Natural killer cell (primary cell): ENCODE measurements around the gene COL25A1. TPM values are rescaled to one million over a fixed set of nuclear protein-coding genes. Genes with fewer than 3 reads are reported as not detected.

Experiments used
- ATAC-seq, 3 donors: fragments of 150-1000 bp in 2 of 3; fragments of 200-7000 bp in 1 of 3; cut with Tn5 transposase; 1 replicate in 1 of 3; 2 replicates in 2 of 3; pipeline ENCODE4 v1.10.0; 2021; ENCODE audit warnings: mild to moderate bottlenecking in 2 of 3, moderate library complexity in 2 of 3
- DNase-seq, 2 donors: peaks; one replicate each; pipeline versions ENCODE4 v3.0.0 to v3.0.0-alpha.2; 2013 to 2021; ENCODE audit warnings: mixed read lengths in 1 of 2
- H3K27ac ChIP-seq: one replicate; pipeline ENCODE4 v1.5.1; 2013; ENCODE audit warnings: mild to moderate bottlenecking, low read length
- H3K27me3 ChIP-seq: one replicate; pipeline ENCODE4 v1.6.1; 2013; ENCODE audit warnings: low read length; ENCODE audit not compliant: control insufficient read depth, insufficient read depth
- H3K36me3 ChIP-seq: one replicate; pipeline ENCODE4 v1.6.1; 2013; ENCODE audit warnings: low read length; ENCODE audit not compliant: control insufficient read depth, insufficient read depth
- H3K4me1 ChIP-seq: one replicate; pipeline ENCODE4 v1.6.1; 2013; ENCODE audit warnings: low read length; ENCODE audit not compliant: control insufficient read depth, insufficient read depth
- H3K4me3 ChIP-seq: one replicate; pipeline ENCODE4 v1.5.1; 2013; ENCODE audit warnings: low read length
- H3K9me3 ChIP-seq: one replicate; pipeline ENCODE4 v1.6.1; 2013; ENCODE audit warnings: low read length; ENCODE audit not compliant: control insufficient read depth, insufficient read depth
- H3K27ac Mint-ChIP-seq, 2 donors: one replicate each; pipeline ENCODE4 v1.8.0; 2022; ENCODE audit warnings: mild to moderate bottlenecking in 2 of 2, mixed read lengths in 2 of 2, moderate library complexity in 1 of 2
- H3K27me3 Mint-ChIP-seq, 2 donors: one replicate each; pipeline ENCODE4 v1.8.0; 2022; ENCODE audit warnings: low read depth in 2 of 2, mixed read lengths in 2 of 2
- H3K36me3 Mint-ChIP-seq: one replicate; pipeline ENCODE4 v1.8.0; 2022; ENCODE audit warnings: mixed read lengths
- H3K4me1 Mint-ChIP-seq, 2 donors: one replicate each; pipeline ENCODE4 v1.8.0; 2022; ENCODE audit warnings: mixed read lengths in 2 of 2
- H3K4me3 Mint-ChIP-seq: one replicate; pipeline ENCODE4 v1.8.0; 2022; ENCODE audit warnings: mild to moderate bottlenecking, moderate library complexity, mixed read lengths
- H3K9me3 Mint-ChIP-seq, 2 donors: one replicate each; pipeline ENCODE4 v1.8.0; 2022; ENCODE audit warnings: mixed read lengths in 2 of 2
- WGBS: methylation state at CpG from one replicate; pipeline ENCODE4 v1.1.7; 2013; ENCODE audit warnings: missing lambda C conversion rate; ENCODE audit not compliant: insufficient coverage; 5-methylcytosine and 5-hydroxymethylcytosine counted together
- intact Hi-C: fragments of 100-400 bp; cut with micrococcal nuclease; formaldehyde crosslinking; loops from one replicate; pipeline ENCODE4 v1.14.2; 2022
- total RNA-seq, 4 donors: library from RNA; stranded (reverse); fragments of 120-200 nt in 1 of 4; gene quantifications; one replicate each; pipeline versions ENCODE4 v1.2.3 to v1.2.4, GENCODE V29; 2013 to 2022
- TF ChIP-seq, protein P1 (sequence below): fragments of 200-600 bp; IDR thresholded peaks from one replicate; pipeline ENCODE4 v1.8.0; 2022; ENCODE audit warnings: antibody characterized with exemption

The COL25A1 gene
- total RNA-seq, 3 donors from 2014 or later (not counting 1 experiment from before 2014, with no cell fraction given): 0.08 TPM; not detected in 2

GRCh38 chr4:108846568-108846967, 455.9 kb downstream of the COL25A1 start:
- no peak overlapping the region for H3K27ac Mint-ChIP-seq
- no peaks in the 10 kb centered on the region for H3K9me3 Mint-ChIP-seq
- Histone ChIP-seq H3K27ac (no peak overlapping the region), H3K4me3 (no peak overlapping the region), H3K4me1 (no peaks in the 10 kb centered on the region), H3K9me3 (no peaks in the 10 kb centered on the region), H3K27me3 (no peaks in the 10 kb centered on the region), H3K36me3 (no peaks in the 10 kb centered on the region)
- TF ChIP-seq, protein P1, sequence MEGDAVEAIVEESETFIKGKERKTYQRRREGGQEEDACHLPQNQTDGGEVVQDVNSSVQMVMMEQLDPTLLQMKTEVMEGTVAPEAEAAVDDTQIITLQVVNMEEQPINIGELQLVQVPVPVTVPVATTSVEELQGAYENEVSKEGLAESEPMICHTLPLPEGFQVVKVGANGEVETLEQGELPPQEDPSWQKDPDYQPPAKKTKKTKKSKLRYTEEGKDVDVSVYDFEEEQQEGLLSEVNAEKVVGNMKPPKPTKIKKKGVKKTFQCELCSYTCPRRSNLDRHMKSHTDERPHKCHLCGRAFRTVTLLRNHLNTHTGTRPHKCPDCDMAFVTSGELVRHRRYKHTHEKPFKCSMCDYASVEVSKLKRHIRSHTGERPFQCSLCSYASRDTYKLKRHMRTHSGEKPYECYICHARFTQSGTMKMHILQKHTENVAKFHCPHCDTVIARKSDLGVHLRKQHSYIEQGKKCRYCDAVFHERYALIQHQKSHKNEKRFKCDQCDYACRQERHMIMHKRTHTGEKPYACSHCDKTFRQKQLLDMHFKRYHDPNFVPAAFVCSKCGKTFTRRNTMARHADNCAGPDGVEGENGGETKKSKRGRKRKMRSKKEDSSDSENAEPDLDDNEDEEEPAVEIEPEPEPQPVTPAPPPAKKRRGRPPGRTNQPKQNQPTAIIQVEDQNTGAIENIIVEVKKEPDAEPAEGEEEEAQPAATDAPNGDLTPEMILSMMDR: no peak
- intact Hi-C loops: no loop called here
- peaks cover 4 to 12% of the 10 kb centered on the region in 2 donors for H3K27me3 Mint-ChIP-seq
- WGBS: 100% methylated on average over 1 of the region's 2 CpGs
- no peaks in the 10 kb centered on the region for H3K4me1 Mint-ChIP-seq
- ATAC-seq: no peak
- H3K36me3 Mint-ChIP-seq: no peaks in the 10 kb centered on the region
- DNase-seq: no peak
- H3K4me3 Mint-ChIP-seq: no peak overlapping the region

DNA sequence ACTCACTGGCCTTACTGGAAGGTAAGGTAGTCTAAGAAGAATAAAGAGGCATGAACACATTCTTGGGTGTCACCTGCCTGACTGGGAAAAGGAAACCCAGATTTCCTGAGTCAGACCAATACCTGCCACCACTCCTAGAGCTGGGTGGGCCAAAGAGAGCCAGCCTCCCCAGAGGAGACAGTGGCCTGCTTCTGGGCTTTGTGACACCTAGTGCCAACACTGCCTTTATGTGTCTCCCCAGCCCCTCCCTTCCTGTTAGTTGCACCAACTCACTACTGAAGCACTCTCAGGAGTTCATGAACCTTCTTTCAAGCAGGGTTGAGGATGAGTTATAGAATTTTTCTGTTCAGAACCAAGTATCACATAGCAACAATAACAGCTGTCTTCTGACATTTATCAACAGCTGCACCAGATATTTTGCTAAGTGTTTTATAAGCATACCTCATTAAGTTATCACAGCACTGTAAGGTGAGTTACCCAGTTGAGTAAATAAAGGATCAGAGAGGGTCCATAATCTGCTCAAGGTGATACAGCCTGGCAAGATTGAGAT, 462.0 kb downstream of the COL25A1 start:
- no peak overlapping the region for H3K4me3 ChIP-seq
- no peak for ATAC-seq
- no peaks in the 10 kb centered on the region for H3K9me3 ChIP-seq
- TF ChIP-seq, protein P1: no peak
- Mint-ChIP-seq H3K4me3 (no peak overlapping the region), H3K27me3 (peaks cover 4 to 6% of the 10 kb centered on the region in 2 donors), H3K9me3 (no peaks in the 10 kb centered on the region), H3K4me1 (no peaks in the 10 kb centered on the region), H3K27ac (no peak overlapping the region), H3K36me3 (no peaks in the 10 kb centered on the region)
- H3K36me3 ChIP-seq: no peaks in the 10 kb centered on the region
- intact Hi-C loops: no loop called here
- no peaks in the 10 kb centered on the region for H3K27me3 ChIP-seq
- no peaks in the 10 kb centered on the region for H3K4me1 ChIP-seq
- H3K27ac ChIP-seq: no peak overlapping the region
- no peak for DNase-seq

DNA sequence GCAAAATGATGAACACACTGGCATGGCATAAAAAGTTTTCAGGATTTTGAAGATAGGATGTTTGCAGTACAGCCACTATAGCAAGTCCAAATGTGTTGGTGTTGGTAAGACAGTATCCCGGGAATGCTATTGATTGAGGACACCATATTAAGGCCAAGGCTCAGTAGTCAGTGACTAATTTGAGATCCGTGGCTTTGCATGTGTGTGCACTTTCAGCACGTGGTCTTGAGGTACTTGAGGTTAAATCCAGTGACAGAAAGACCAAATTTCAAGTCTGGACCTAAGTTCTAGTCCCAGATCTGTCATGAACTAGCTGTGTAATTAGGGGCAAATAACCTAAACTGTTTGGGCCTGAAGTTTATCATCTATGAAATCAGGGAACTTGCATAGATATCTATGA, 463.1 kb downstream of the COL25A1 start:
- no peak overlapping the region for H3K27ac ChIP-seq
- no peak for ATAC-seq
- no peak for DNase-seq
- no peaks in the 10 kb centered on the region for H3K36me3 Mint-ChIP-seq
- 44% methylated on average over 3 of the region's 3 CpGs for WGBS
- no peak overlapping the region for H3K27ac Mint-ChIP-seq
- intact Hi-C loops: no loop called here
- H3K27me3 Mint-ChIP-seq: peaks cover 4 to 11% of the 10 kb centered on the region in 2 donors
- H3K4me3 ChIP-seq: no peak overlapping the region
- H3K9me3 Mint-ChIP-seq: no peaks in the 10 kb centered on the region
- no peaks in the 10 kb centered on the region for H3K36me3 ChIP-seq
- TF ChIP-seq, protein P1: no peak
- no peaks in the 10 kb centered on the region for H3K4me1 ChIP-seq
- H3K27me3 ChIP-seq: no peaks in the 10 kb centered on the region
- H3K4me1 Mint-ChIP-seq: no peaks in the 10 kb centered on the region
- H3K4me3 Mint-ChIP-seq: no peak overlapping the region
- no peaks in the 10 kb centered on the region for H3K9me3 ChIP-seq

DNA sequence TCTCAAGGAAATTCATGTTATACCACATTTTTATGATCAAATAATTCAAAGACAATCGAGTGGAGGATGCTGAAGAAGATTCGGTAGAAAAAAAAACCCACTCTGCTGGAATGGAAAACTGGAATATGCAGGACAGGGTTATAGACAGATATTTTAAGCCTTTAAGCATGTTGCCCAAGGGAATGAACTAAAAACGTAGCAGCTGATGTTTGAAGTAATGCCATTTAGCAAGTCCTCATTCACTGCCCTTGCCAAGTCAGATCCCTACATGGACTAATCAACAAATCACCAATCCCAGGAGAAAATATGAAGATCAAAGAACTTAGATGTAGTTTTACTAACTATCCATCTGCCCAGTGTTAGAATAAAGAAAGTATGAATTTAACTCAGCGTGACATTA, 464.0 kb downstream of the COL25A1 start:
- Mint-ChIP-seq H3K4me3 (no peak overlapping the region), H3K27ac (no peak overlapping the region), H3K9me3 (no peaks in the 10 kb centered on the region), H3K27me3 (peaks cover 7 to 16% of the 10 kb centered on the region in 2 donors), H3K36me3 (no peaks in the 10 kb centered on the region), H3K4me1 (no peaks in the 10 kb centered on the region)
- intact Hi-C loops: no loop called here
- TF ChIP-seq, protein P1: no peak
- no peak for DNase-seq
- WGBS: 94% methylated on average over 4 of the region's 4 CpGs
- Histone ChIP-seq H3K36me3 (no peaks in the 10 kb centered on the region), H3K4me1 (no peaks in the 10 kb centered on the region), H3K27me3 (no peaks in the 10 kb centered on the region), H3K4me3 (no peak overlapping the region), H3K27ac (no peak overlapping the region), H3K9me3 (no peaks in the 10 kb centered on the region)
- no peak for ATAC-seq
